SH-SY5Y (cell line): ENCODE results near the gene SAMD1.

ENCODE experiments used
- GATA2 ChIP-seq: IDR thresholded peaks from 2 replicates; pipeline ENCODE4 v1.6.1; 2011; ENCODE audit warnings: mild to moderate bottlenecking, low read depth, low read length
- GATA3 ChIP-seq: IDR thresholded peaks from 2 replicates; pipeline ENCODE4 v1.6.1; 2011; ENCODE audit warnings: low read depth, mild to moderate bottlenecking, low read length, moderate library complexity

DNA sequence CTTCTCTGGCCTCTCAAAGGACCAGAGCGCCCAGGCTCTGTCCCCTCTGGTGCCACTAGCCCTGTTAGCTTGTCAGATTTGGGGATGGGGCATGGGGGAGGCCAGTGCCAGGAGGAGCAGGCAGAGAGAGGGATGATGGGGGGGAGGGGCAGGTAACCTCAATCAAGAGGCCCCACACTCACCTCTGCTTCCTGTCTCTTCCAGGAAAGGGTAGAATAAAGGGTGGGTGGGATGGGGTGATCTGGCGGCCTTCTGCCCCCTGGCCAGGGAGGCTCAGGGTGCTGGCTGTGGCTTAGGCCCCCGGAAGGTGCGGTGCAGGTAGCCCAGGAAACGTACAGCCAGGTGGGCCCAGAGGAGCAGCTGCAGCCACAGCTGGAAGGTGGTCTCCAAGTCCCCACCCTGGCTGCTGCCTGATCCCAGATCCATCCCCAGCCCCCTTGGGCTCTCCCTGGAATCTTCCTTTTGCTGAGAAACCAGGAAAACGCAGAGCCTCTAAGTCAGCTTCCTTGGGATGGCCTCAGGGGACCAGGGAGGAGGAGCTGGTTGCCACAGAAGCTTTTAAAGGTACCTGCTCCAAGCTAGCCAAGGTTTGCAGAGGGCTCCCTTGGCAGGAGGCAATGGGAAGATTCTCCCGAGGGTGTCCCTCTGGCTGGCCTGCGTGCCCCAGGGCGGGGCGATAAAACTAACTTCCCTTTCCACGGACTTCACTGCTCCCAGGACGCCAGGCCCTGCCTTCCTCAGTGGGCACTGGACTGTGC is 21.7 kb upstream of the SAMD1 start:
- TF ChIP-seq GATA3 (no peak), GATA2 (no peak)
